Measurements from ENCODE around the gene SPTLC3. TPM values are rescaled to one million over a fixed set of nuclear protein-coding genes. Genes with fewer than 3 reads are reported as not detected.
A peak's percentile ranks its signal among the peaks of the same experiment; 100 is the strongest.

The SPTLC3 gene
- total RNA-seq, 1 experiment from 2014 or later: not detected

- in situ Hi-C loops (cut with HindIII; ENCODE audit: low sequenced_read_pairs): no loop called here
- DNase-seq (ENCODE audit: low spot score): no peak
Measured at GRCh38 chr20:13118676-13119075, 109.9 kb downstream of the SPTLC3 start.

GRCh38 chr20:13119583-13119982, 110.8 kb downstream of the SPTLC3 start:
- in situ Hi-C loops (cut with HindIII; ENCODE audit: low sequenced_read_pairs): no loop called here
- peak; percentile 74 for DNase-seq (ENCODE audit: low spot score)

GRCh38 chr20:13120471-13120870, 111.7 kb downstream of the SPTLC3 start:
- no peak for DNase-seq (ENCODE audit: low spot score)
- in situ Hi-C loops (cut with HindIII; ENCODE audit: low sequenced_read_pairs): no loop called here

- DNase-seq (ENCODE audit: low spot score): no peak
- in situ Hi-C loops (cut with HindIII; ENCODE audit: low sequenced_read_pairs): no loop called here
Measured at GRCh38 chr20:13121840-13122515, 113.2 kb downstream of the SPTLC3 start.

- in situ Hi-C loops (cut with HindIII; ENCODE audit: low sequenced_read_pairs): no loop called here
- no peak for DNase-seq (ENCODE audit: low spot score)
Measured at GRCh38 chr20:13125486-13125885, 116.7 kb downstream of the SPTLC3 start.

- DNase-seq (ENCODE audit: low spot score): no peak
- in situ Hi-C loops (cut with HindIII; ENCODE audit: low sequenced_read_pairs): no loop called here
Measured at GRCh38 chr20:13128173-13128572, 119.4 kb downstream of the SPTLC3 start.

- in situ Hi-C loops (cut with HindIII; ENCODE audit: low sequenced_read_pairs): no loop called here
Measured at GRCh38 chr20:13130061-13130706, 121.4 kb downstream of the SPTLC3 start.

GRCh38 chr20:13130707-13131103, 121.9 kb downstream of the SPTLC3 start:
- no peak for DNase-seq (ENCODE audit: low spot score)
- in situ Hi-C loops (cut with HindIII; ENCODE audit: low sequenced_read_pairs): no loop called here

More at GRCh38 chr20:13130061-13130706, 121.4 kb downstream of the SPTLC3 start:
- no peak for DNase-seq (ENCODE audit: low spot score)

- in situ Hi-C loops (cut with HindIII; ENCODE audit: low sequenced_read_pairs): no loop called here
- no peak for DNase-seq (ENCODE audit: low spot score)
Measured at GRCh38 chr20:13131688-13132087, 122.9 kb downstream of the SPTLC3 start.

- DNase-seq (ENCODE audit: low spot score): no peak
- in situ Hi-C loops (cut with HindIII; ENCODE audit: low sequenced_read_pairs): no loop called here
Measured at GRCh38 chr20:13139459-13140150, 130.8 kb downstream of the SPTLC3 start.

GRCh38 chr20:13140201-13140600, 131.4 kb downstream of the SPTLC3 start:
- in situ Hi-C loops (cut with HindIII; ENCODE audit: low sequenced_read_pairs): no loop called here
- DNase-seq (ENCODE audit: low spot score): no peak

GRCh38 chr20:13140775-13141174, 132.0 kb downstream of the SPTLC3 start:
- in situ Hi-C loops (cut with HindIII; ENCODE audit: low sequenced_read_pairs): no loop called here
- DNase-seq (ENCODE audit: low spot score): no peak

GRCh38 chr20:13141546-13141945, 132.8 kb downstream of the SPTLC3 start:
- DNase-seq (ENCODE audit: low spot score): no peak
- in situ Hi-C loops (cut with HindIII; ENCODE audit: low sequenced_read_pairs): no loop called here

- in situ Hi-C loops (cut with HindIII; ENCODE audit: low sequenced_read_pairs): no loop called here
- no peak for DNase-seq (ENCODE audit: low spot score)
Measured at GRCh38 chr20:13142143-13142542, 133.4 kb downstream of the SPTLC3 start.

GRCh38 chr20:13147071-13147963, 138.5 kb downstream of the SPTLC3 start:
- in situ Hi-C loops (cut with HindIII; ENCODE audit: low sequenced_read_pairs): no loop called here
- DNase-seq (ENCODE audit: low spot score): peak; percentile 3

- in situ Hi-C loops (cut with HindIII; ENCODE audit: low sequenced_read_pairs): no loop called here
Measured at GRCh38 chr20:13147971-13148370, 139.2 kb downstream of the SPTLC3 start.

GRCh38 chr20:13148402-13148801, 139.6 kb downstream of the SPTLC3 start:
- DNase-seq (ENCODE audit: low spot score): no peak
- in situ Hi-C loops (cut with HindIII; ENCODE audit: low sequenced_read_pairs): no loop called here

More at GRCh38 chr20:13147971-13148370, 139.2 kb downstream of the SPTLC3 start:
- no peak for DNase-seq (ENCODE audit: low spot score)

- no peak for DNase-seq (ENCODE audit: low spot score)
- in situ Hi-C loops (cut with HindIII; ENCODE audit: low sequenced_read_pairs): no loop called here
Measured at GRCh38 chr20:13148961-13149360, 140.2 kb downstream of the SPTLC3 start.

- in situ Hi-C loops (cut with HindIII; ENCODE audit: low sequenced_read_pairs): no loop called here
Measured at GRCh38 chr20:13149371-13150105, 140.8 kb downstream of the SPTLC3 start.

More at GRCh38 chr20:13149371-13150105, 140.8 kb downstream of the SPTLC3 start:
- no peak for DNase-seq (ENCODE audit: low spot score)
